ENCODE data around the gene BACH2.

The BACH2 gene

DNA sequence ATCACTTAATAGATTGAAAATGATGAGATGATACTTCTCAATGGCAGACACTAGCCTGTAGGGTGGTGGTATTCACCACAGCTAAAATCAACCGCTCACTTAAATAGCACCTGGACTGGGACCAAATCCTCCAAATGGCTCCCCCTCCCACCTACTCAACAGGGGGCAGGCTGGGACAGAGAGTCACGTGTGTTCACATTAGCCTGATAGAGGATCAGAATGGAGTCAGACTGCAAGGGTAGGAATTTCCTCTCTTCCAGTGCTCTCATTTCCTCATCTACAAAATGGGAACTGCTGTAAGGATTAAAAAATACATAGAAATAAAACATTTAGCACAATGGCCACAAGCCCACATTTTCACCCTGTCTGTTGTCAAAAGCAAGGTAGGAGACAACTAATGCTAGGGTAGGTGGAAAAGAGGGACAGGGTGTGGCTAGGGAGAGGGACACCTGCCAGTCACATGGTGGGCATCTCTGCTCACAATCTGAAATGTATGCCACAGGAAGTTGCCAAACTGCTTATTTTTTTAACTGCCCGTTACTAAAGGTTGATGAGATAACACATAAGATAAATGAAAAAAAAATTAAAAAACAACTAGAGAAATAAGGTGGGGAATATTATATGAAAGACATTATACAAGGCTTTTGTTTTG lies 55.3 kb downstream of the BACH2 start:
- no peak for DNase-seq (ENCODE audit: low read depth in 1 of 2, low spot score in 1 of 2)

DNA sequence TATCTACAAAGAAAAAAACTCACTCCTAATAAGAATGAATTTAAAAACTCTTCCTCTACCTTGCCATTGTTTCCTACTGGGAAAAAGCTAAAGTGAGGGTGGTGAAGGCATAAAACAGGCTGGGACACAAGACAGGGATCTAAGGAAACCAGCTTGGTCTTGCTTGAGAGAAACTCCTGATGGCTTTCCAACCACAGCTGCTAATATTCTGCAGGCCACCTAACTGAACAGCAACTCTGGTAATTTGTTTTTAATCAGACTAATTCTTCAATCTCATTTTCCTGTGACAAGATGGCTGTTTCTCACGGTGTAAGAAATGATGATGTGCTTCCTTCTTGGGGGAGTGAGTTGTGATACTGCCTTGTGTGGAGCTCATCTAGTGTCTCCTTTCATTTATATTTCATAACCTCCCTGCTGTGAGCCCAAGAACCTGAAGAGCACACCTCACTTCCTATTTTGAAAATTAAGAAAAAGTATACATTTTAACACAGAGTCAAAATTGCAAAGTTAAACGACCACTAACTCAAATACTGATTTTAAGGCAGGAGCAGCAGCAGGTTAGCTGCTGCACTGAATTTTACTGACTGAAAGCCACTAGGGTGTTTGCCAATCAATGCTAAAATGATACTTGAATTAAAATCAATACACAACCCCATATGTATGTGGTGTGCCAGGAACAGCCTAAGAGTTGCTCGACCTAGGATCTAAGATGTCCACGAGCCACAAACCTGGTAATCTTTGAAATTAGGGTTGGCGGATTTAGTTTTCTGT lies 58.0 kb downstream of the BACH2 start:
- DNase-seq (ENCODE audit: low read depth in 1 of 2, low spot score in 1 of 2) = no peak

DNA sequence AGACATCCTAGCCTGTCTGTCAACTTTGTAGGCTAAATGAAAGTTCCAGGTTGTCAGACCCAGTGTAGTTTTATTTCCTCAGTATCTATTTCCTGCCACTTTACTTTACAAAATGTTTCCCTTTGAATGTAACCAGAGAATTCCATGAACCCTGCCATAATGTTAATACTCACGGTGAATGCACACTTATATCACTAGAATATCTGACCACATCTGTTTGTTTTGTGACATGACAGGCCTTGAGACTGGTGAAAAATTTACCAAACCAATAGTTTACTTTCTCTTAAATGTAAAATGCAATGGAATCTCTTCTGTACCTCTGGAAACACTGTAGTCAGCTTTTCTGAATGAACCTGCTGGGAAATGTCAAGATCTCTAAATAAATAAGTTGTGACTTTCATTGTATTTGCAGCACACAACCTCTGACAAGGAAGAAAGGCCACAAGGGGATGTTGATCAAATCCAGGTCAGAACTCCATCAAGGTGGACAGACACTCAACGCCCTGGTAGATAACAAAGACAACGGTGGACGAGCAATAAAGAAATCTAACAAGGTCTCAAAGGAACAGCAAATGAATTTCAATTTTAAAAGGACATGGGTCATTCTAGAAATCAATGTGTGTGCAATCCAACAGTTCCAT lies 59.2 kb downstream of the BACH2 start:
- no peak for DNase-seq (ENCODE audit: low read depth in 1 of 2, low spot score in 1 of 2)

DNA sequence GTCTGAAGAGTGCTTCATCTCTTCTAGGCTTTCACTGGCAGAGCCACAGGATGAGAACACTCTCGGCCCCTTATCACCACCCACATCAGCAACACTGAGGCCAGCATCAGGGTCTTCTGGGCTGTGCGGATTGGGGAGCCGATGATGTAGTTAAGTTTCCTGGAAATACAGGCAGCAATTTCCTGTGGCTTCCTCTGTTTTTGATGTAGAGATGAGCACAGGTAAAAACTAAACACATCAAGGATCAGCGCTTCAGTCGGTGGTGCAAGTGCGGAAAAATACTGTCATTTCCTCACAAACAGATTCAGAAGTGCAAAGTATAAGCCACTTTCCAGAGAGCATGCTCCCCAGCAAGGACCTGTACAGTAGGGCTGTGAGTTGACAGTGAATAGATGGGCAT lies 62.6 kb downstream of the BACH2 start:
- DNase-seq (ENCODE audit: low read depth in 1 of 2, low spot score in 1 of 2) = peak in 1 of 2 donors; percentile 70

DNA sequence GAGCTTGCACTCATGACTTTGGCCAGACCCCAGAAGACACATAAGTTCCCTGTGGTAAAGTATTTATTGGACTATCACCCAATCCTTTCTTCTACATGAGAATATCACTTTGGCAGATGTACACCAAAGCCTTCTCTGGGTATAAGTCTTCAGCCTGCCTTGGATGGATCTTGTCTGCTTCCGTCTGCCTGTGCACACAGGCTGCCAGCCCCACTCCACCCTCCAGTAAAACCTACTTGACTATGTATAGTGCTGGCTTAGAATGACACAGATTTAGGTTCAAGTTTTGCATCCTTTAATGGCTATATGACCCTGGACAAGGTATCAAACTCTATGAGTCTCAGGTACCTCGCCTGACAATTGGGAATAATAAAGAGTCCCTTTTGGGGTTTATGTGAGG lies 63.4 kb downstream of the BACH2 start:
- no peak for DNase-seq (ENCODE audit: low read depth in 1 of 2, low spot score in 1 of 2)

DNA sequence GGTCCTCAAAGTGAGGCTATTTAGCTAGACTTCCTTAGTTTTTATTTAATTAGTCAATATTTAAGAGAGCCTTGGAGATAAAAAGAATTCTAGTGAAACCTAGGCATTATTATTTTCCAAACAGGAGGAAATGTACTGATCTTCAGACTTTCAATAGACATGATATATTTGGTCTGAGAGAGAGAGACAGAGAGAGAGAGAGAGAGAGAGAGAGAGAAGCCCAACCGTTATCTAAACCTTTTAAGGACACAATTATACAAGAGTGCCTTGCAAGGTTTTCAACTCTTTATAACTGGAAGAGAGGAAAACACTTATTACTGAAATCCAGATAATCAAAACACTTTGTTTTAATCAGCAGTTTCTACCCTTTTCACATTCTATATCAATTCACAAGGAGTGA lies 64.8 kb downstream of the BACH2 start:
- no peak for DNase-seq (ENCODE audit: low read depth in 1 of 2, low spot score in 1 of 2)

DNA sequence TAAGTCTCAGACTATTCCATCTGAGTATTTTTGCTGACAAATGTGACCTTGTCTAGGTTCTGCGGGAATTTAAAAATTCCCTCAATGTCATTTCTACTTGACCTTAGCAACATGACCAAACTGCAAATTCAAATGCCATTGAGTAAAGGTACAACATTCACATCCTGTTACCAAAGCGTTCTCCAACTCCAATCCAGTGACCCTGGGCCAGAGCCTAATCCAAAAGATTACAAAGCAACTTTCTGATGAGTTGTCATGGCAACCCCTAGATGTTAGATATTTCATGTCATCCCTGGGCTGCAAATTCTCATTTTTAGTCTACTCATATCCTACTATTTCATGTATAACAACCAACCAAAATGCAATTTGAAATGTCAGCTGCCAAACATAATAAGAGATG lies 65.3 kb downstream of the BACH2 start:
- DNase-seq (ENCODE audit: low read depth in 1 of 2, low spot score in 1 of 2) = no peak

DNA sequence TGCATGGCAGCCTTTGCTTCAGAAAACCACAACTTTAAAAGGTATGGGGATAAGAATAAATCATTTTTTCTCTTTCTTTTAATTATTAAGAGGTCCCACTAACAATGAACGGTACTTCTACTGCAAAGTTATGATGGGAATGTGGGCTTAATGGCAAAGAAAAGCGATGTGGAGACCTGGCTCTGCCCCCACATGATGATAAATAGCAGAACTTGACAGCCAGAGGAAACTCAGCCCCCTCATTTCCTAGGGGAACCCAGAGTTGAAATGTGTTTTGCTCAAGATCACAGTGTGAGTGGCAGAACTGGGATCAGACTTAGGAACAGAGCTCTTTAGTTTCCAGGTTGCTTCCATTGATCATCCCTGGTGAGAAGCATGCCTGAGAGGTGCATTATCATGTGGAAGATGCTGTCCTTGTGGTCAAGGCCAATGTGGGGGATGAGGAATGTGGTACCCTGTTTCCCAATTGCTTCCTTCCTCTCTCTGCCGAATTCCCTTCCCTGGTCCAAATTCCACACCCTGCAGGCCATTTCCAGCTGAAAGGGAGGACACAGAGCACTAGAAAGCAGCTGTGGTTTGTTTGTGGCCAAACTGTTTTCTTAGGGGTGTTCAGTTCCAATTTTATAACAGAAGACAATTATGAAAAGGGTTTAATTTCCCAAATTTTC lies 66.0 kb downstream of the BACH2 start:
- DNase-seq (ENCODE audit: low read depth in 1 of 2, low spot score in 1 of 2) = no peak

DNA sequence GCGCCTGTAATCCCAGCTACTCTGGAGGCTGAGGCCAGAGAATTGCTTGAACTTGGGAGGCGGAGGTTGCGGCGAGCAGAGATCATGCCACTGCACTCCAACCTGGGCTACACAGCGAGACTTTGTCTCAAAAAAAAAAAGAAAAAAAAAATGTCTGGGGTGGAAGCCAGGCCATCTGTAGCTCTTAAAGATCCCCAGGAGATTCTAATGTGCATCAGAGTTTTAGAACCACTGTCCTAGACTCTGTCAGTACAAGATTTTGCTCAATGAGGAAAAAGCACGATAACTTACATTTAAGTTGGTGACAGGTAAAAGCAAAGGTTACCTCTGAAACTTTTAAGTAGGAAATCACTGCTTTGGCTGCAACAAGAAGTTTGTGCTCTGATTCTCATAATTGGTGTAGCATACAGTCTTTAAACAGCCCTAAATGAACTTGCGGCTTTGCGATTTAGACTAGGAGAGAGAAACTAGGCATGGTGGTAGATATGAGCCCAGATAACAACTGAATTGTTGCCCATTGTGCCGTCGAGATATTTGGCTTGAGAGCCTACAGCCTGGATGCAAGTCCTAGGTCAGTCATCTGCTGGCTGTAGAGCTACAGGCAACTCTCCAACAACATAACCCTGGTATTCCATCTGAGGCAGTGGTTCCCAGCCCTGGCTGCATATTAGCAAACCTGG lies 67.2 kb downstream of the BACH2 start:
- DNase-seq (ENCODE audit: low read depth in 1 of 2, low spot score in 1 of 2) = no peak

DNA sequence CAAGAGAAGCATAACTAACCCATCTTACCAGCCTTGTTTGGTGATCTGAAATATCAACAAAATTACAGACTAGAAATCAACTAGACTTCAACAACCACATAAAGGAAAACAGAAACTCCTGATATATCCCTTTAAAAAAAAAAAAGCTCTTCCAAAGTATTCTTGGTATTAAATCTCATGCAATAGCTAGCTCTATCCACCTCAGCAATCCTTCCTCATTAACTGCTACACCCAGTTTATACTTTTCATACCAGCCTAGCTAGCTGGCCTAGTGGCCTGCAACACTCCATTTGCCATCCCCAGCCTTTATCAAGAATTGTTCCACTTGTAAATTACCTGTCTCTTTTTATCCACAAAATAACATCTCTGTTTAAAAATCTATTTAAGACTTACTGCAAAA lies 69.0 kb downstream of the BACH2 start:
- DNase-seq (ENCODE audit: low read depth in 1 of 2, low spot score in 1 of 2) = no peak

DNA sequence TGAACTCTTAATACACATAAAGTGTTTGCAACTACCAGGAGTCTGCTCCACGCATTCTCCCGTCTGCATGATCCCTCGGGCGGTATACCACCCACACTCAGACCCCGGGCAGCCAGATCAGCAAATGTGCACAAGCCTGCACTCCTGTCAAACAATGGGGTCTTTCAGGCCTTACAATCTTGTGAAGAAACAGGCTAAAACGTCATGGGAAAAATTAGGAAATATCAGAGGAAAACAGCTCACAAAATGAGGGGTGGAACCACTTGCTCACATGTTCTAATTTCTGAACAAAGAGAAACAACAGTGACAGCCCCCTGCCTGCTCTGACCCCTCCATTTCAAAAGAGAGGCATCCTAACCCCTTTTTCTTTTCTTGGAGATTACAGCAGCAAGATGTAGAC lies 69.4 kb downstream of the BACH2 start:
- no peak for DNase-seq (ENCODE audit: low read depth in 1 of 2, low spot score in 1 of 2)

DNA sequence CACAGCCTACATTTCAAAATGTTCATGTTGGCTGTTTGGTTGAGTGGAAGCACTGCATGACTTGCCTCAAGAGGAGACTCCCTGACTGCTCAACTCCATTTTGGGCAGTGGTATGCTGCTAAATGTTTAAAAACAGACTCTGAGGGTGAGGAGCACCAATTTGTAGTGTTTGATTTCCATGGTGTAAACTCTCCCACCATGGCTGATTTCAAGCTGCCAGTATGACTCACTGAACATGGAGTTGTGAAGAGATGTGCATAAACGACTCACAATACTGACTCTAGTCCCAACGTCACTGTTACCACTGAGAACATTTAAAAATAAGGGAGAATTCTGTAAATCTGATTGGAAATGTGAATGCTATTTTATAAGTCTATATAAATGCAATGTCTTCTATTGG lies 70.4 kb downstream of the BACH2 start:
- DNase-seq (ENCODE audit: low read depth in 1 of 2, low spot score in 1 of 2) = no peak

DNA sequence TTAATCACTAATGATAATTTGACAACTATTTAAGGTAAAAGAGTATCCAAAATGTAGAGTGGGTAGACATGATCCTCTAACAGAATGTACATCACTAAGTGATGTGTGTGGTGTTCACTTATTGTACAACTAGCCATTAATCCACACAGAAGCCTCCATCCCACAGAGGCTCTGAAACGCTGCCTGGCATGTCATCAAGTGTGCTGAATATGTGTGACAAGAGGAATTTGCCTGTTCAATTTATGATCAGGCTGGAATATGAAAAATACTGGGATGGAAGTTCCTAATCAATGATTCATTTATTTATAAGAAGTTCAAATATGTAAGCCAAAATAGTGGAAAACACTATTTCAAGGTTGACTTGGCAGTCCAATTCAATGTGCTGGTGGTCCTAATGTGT lies 72.4 kb downstream of the BACH2 start:
- no peak for DNase-seq (ENCODE audit: low read depth in 1 of 2, low spot score in 1 of 2)

DNA sequence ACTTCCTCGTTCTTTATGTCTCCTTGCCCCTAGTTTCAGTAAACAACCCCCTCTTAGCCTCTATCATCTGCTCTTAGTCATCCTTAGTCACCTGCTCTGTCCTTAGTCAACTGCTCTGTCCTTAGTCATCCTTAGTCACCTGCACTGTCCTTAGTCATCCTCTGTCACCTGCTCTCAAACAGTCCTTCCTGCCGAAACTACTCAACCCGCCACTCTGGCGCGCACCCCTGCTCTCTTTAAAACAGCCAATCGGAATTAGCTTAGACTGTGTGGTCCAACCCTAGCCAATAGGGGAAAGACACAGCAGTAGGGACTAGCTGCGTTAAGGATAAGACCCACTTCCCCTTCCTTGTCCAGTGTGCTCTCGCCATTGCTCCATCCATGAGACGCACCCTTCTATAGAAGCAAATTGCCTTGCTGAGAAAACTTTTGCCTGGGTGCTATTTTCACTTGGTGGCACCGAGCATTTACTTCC lies 73.9 kb downstream of the BACH2 start:
- DNase-seq (ENCODE audit: low read depth in 1 of 2, low spot score in 1 of 2) = peak in 1 of 2 donors; percentile 64

DNA sequence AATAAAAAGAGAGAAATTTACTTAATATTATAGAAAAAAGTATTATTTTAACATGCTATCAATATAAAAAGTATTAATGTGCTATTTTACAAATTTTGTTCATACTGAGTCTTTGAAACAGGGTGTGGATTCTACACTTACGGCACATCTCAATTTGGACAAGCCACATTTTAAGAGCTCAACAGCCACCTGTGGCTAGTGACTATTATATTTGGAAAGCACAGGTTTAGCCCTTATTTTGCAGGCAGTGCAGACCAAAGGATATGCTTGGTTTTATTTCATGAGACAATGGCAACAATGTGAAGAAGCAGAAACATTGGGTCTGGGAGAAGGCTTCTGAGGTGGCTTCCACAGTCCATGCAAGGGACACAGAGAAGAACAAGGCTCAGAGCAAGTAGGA lies 74.6 kb downstream of the BACH2 start:
- DNase-seq (ENCODE audit: low read depth in 1 of 2, low spot score in 1 of 2) = no peak

DNA sequence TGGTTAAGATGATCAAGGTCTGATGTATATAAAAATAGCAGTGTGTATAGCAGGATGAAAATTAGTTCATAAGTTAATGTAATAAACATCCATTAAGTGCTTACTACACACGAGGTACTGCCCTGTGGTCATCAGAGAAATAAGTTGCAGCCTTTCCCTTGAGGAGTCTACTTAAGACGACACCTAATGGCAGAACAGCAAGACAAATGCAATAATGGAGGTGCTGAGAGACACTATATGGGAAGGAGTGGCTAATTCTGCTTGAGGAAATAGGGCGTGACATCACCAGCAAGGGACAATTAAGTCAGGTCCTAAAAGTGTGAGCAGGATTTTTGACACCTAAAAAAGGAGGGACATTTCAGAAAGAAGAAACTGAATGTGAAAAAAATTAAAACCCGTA lies 75.2 kb downstream of the BACH2 start:
- no peak for DNase-seq (ENCODE audit: low read depth in 1 of 2, low spot score in 1 of 2)

DNA sequence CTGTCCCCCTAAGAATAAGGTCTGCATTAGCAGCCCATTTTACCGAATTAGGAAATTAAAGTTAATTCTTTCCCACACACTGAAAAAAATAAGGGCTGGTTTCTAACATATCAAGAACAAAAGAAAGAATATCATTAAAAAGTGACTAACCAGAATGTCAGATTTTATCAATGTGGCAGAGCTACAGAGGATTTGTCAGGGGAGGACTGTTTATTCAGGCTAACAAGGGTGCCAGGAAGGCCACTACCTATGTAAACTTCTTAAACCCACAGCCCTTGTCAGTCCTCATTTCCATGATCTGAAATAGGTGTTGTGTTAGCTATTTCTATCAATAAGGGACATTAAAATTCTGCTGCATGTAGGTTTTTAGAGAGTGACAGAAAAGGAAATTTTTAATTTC lies 76.4 kb downstream of the BACH2 start:
- no peak for DNase-seq (ENCODE audit: low read depth in 1 of 2, low spot score in 1 of 2)

DNA sequence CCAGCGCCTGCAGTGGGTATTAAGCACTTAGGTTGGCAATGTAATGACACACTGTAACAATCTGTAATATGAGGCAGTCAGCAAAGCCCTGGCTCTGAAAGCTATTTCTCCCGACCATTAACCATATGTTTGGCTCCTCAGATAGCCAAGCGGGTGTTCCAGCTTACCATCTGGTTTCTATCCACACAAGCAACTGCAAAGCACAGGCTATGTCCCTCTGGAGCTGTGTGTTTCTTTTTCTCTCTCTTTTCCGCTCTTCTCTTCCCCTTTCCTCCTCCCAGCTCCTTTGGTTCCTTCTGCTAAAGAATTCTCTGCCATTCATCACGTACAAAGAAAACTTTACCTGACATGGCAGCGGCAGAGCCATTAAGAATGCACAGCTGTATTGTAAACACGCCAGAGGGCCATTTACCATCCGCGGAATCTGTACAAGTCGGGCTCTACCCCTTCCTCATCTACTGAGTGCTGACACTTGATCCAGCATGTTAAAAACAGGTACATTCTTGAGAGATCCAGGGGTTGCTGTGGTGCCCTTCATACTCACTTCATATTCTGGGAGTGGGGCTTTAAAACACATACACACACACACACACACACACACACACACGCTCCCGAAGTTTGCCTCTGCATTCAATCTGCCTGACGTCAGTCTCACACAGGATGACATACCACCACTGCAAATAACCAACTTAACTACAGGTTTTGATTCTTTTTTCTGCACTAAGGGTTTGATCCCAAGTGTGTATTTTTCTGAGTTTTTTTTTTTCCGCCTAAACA lies 77.2 kb downstream of the BACH2 start:
- DNase-seq (ENCODE audit: low read depth in 1 of 2, low spot score in 1 of 2) = no peak

DNA sequence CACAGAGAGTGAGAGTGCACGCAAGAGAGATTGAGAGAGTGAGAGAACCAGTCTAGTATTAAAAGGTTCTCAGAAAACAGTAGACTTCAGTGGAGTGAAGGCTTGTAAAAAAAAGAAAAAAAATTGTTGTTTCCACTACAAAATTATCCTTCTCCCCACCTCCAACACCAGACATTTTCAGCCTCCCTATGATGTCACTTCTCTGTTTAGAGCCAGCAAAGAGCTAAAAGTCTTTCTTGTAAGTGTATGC lies 77.8 kb downstream of the BACH2 start:
- DNase-seq (ENCODE audit: low read depth in 1 of 2, low spot score in 1 of 2) = no peak

DNA sequence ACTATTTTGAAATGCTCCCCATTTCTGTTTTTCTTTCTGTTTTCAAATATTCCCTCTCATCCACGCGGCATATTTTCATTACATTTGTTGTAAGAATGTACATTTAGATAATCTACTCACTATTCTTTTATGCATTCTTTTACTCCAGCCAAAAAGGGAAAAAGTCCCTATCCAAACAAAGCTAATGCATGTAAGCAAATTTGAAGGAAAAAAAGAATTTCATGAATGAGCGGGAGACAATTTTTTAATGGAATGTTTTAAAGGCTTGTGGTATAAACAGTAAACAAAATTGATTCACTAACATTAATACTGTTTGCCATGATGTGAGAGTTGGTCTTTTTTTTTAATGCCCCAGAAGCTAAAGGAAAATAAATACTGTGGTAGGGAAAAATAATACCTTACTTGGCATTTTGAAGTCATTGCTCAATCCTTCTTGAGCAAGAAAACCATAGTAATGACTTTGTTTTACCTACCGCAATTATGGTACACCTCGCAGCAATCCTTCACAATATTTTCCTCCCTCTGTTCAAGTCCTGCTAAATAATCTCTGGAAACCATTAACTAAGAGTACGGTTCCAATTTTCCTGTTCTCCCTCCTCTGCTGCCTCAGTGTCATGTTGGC lies 79.0 kb downstream of the BACH2 start:
- DNase-seq (ENCODE audit: low read depth in 1 of 2, low spot score in 1 of 2) = no peak

Measured in activated CD4-positive, alpha-beta T cell treated with anti-CD3 and anti-CD28 coated beads, Interleukin-2, amount 50 U/mL, for 24 hours (primary cell).